HG02588 (cell line): ENCODE measurements around the gene CCDC74B.
"Not testable (repeated sequence)": the region's sequence is repeated elsewhere in the genome, so short reads cannot be mapped to it uniquely, and the experiment has no call there.

Experiments
- ATAC-seq: cut with Tn5 transposase; IDR thresholded peaks from one replicate; pipeline ENCODE4 v1.9.1; 2021; ENCODE audit warnings: mild to moderate bottlenecking, moderate library complexity; ENCODE audit not compliant: unreplicated experiment

The CCDC74B gene

DNA sequence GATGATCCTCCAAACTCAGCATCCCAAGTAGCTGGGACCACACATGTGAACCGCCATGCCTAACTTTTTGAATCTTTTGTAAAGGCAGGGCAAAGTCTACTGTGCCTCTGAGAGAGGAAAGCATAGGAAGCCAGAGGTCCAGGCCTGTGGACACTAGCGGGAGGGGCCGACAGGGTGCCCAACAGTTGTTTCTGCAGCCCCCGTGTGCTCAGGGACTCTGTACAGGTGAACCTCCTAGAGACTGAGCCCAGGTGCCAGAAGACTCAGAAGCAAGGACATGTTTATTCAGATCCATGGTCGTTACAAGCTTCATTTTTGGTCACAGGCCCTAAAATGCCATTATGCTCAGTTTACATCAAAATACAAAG, 6.2 kb upstream of the CCDC74B start:
- ATAC-seq, result not testable (repeated sequence)

GRCh38 chr2:130150181-130151144, 5.6 kb upstream of the CCDC74B start:
- ATAC-seq, result no peak

DNA sequence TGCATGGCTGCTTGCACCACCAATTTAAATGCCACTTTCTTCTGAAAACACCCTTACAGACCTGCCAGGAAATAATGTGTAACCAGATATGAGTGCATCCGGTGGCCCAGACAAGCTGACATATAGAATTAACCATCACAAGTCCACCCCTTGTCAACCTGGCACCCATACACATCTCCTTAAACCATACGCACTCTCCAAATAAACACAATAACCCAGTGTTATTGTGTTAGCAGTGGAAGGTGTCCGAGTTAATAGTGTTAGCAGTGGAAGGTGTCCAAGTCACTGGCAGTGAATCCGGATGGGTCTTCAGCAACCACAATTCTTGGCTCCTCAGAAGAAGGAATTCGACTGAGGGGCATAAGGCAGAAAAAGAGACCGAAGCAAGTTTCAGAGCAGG, 3.6 kb upstream of the CCDC74B start:
- not testable (repeated sequence) for ATAC-seq

- ATAC-seq, result peak; percentile 35
These were observed 1.5 kb downstream of the CCDC74B start for GRCh38 chr2:130143266-130144039.

- ATAC-seq, result not testable (repeated sequence)
These were observed 2.3 kb downstream of the CCDC74B start for GRCh38 chr2:130142396-130143265.

DNA sequence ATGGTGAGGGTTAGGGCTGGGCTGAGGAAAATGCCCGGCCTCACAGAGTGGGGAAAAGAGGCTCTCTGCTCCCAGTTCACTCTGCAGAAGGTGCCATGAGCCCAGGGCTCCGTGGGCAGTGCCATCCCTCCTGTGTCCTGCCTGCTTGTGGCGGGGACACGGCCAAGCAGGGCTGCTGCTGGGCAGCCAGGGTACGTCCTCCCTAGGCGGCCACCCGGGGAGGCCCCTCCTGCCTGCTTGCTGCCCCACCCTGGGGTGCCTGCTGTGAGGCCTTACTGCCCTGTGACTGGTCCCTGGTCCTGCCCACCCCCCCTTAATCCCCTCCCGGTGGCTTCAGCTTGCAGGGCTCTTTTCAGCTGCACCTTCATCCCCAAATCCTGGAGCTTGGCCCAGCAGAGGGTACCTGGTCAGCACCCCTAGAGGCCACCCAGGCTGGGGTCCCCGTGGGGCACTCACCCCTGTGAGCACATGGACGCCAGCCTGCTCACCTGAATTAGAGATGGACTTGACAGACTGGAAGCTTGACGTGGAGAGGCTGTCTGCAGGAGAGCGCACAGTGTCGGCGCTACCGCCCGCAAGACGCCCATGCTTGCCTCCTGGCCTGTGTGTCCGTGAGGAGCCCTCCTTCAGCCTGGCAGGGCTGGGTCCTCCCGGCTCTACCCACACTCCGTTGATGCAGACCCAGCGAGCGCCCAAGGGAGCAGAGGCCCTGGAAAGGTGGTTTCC, 3.1 kb downstream of the CCDC74B start:
- ATAC-seq, result not testable (repeated sequence)

GRCh38 chr2:130141002-130141401, 3.9 kb downstream of the CCDC74B start:
- ATAC-seq, result not testable (repeated sequence)

DNA sequence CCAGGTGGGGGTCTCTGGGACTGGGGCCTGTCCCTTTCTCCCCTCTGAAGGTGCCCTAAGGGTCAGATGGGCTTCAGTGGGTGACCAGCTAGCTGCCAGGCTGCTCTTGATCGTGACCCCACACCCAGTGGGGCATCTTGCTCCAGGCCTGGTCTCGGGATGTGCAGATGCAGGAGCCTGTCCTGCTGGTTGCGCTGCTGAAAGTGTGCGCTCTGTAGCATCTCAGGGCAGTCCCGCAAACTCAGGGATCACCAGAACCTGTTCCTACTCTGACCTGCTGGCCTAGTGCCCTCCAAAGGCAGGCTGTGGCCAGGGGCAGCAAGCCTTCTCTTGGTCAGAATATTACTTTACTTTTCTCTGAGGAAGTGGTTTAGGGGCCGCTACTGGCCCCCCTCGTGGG, 4.4 kb downstream of the CCDC74B start:
- not testable (repeated sequence) for ATAC-seq

DNA sequence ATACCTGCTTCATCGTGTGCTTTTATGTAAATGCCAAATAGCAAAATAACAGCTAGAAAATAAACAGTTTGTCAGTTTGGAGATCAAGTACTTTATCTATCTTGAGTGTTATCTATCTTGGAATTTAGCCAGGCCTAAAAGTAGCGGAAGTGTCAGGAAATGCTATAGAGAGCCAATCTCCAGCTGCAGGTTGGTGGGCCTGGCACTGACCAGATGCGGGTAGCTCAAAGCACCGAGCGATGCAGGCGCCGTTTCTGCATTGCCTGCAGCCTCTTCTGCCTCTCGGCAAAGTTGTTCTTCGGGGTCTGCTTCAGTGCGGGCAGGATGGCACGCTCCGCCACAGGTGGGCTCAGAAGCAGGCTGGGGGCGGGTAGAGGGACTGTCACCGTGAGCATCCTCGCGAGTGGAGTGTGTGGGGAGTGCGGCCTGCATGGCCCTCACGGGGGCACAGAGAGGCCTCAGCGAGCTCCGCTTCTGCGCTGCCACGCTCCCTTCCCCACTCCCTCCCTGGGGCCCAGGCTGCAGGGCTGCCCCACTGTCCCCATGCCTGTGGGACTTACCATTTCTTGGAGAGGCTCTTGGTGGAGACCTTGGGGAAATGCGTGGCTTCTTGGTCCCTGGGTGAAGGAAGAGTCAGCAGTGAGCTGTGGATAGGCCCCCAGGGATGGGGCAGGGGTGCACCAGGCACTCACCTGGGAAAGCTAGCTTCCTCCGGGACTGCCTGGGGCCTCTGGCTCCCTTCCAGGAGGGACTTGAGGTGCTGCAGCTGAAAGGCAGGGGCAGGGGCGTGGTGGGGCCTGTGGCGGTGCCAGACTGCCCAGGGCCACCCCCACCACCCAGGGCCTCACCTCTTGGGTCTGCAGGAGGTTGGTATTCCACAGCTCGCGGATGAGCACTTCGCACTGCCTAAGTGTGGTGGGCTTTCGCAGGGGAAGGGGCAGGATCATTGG, 5.3 kb downstream of the CCDC74B start:
- ATAC-seq, result not testable (repeated sequence)

DNA sequence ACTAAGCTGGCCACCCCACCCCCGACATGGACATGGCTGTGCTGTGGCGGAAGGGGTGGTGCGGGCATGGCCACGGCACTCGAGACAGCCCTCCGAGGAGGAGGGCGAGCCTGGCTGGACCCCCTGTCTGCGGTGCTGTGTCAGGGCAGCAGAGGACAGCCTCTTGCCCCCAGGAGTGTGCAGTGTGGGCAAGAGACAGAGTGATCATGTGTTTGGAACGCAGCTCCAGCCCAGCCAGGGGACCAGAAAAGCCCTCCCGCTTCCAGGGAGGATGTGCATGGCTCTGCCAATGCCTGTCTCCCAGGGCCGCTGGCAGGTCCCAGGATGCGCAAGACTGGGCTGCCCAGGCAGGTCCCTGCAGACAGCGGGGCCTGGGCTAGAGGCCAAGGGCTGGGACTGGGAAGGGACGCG, 6.1 kb downstream of the CCDC74B start:
- not testable (repeated sequence) for ATAC-seq

DNA sequence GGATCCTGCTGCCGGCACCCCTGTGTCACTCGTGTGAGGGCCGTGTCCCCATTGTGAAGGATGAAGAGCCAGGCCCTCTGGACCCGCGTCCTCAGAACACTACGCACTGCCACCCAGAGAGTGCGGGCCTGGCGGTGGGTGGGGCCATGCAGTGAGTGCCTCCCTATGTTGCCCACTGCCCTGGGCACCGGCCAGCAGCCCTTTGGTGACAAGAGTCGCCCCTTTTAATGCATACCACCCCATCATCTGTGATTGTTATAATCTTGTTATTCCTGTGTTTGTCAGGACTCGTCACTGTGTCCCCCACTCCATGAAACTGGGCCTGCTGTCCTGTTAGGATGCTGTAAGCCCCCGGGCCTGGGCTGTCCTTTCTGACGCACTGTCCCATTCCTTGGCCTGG, 6.6 kb downstream of the CCDC74B start:
- not testable (repeated sequence) for ATAC-seq

- ATAC-seq, result not testable (repeated sequence)
These were observed 7.8 kb downstream of the CCDC74B start for GRCh38 chr2:130137118-130137517.

DNA sequence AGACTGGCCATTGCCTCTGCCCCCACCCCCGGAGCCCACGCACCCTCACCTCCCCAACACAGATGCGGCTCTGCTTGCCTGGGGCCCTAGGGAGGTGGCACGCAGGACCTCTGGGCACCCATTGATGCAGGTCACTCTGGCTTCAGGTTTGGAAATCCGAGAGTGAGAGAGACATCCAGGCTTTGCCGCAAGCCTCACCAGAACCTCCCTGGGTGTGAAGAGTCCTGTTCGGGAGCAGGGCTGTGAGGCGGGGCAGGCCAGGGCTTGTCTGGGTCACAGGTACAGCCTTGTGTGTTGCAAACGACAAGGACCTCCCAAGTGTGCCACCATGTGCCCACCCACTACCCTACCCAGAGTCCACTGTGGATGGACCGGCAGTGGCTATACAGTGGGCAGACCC, 8.4 kb downstream of the CCDC74B start:
- not testable (repeated sequence) for ATAC-seq

DNA sequence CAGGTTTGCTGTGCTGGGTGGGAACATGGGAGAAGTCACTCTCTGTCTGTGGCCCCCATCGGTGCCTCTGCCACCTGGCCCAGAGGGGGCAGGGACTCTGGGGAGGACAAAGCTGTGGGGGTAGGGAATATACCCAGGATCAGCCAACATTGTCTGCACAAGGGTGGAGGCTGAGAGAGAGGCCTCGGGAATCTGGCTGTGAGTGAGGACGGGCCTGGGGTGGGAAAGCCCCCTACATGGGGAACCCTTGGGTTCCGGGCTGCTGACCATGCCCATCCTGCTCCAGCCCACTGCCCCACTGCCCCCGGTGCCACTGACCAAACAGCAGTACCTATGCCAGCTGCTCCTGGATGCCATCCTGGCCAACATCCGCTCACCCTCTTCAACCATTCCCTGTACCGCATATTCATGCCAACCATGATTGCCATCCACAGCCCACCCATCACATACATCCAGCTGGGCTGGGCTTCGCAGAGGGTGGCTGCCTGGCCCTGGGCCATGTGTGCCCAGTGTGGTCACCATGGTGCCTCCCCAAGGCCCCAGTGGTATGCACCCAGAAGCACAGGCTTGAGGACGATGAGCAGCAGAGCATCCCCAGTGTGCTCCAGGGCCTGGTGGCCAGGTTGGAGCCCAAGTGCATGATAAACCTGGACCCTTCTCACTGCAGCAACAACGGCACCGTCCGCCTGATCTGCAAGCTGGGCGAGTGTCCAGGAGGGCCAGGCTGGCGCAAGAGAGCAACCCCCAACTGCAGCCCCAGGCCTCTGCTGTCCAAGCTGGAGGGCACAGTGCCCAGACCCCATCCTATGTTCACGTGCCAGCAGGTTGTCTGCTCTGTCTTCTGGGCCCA, 9.0 kb downstream of the CCDC74B start:
- no peak for ATAC-seq

DNA sequence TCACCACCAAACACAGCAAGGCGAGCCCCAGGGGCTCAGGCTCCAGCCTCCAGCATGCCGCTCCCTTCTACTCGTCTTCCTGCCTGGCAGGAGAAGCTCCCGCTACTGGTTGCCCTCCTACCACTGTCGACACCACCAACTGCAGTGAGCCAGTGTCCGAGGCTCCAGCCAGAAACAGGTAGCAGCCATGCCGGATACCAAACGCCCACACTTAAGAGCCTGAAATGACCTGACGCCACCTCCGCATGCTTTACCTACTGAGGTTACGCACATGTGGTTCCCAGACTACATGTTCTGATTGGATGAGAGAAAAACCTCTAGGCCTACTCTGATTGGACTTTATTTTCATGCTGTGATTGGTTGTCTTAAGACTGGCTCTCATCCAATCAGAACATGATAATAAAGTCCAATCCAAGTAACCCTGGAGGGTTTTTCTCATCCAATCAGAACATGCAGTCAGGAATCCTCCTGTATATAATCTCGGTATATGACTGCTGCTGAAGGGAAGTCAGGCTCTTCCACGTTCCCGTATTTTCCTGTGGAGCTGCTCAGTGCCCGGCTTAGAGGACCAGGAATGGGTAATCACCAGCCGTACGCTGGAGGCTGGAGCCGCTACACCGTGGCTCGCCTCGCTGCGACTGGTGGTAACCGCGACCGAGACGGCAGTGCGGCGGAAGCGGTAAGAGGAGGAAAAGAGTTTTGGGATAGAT, 15.6 kb downstream of the CCDC74B start, which contains the start of gene POTEF:
Gene POTEF, minus strand, starts transcription at position 103 of the 710 bp plus-strand sequence. CDS start 8,707 bp downstream, outside the sequence.
- not testable (repeated sequence) for ATAC-seq

GRCh38 chr2:130128464-130128863, 16.4 kb downstream of the CCDC74B start:
- not testable (repeated sequence) for ATAC-seq

DNA sequence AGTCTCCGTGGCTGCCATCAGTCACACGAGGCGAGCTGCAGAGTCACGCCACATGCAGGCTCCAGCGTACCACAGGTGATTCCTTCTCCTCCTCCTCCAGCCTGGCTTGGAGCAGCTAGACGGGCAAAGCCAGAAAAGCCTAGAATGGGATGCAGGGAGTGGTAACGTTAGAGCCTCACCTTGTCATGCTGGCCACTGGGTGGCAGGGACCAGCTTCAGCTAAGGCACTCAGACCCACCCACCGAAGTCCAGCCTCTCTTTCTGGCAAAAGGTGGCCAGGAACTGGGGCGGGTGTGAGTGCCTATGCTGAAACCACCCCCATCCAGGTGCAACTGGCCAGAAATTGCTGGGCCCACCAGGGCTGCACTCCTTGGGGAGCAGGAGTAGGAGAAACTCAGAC, 17.2 kb downstream of the CCDC74B start:
- ATAC-seq, result not testable (repeated sequence)
